SIG-M5 treated with dmso at 0.1 percent for 504 hours (cell line): ENCODE results near the gene SPTY2D1.

Source experiments
- DNase-seq: peaks from one replicate; lab custom pipeline; 2025; ENCODE audit not compliant: unreplicated experiment; lab: John Stamatoyannopoulos, UW

The SPTY2D1 gene

DNA sequence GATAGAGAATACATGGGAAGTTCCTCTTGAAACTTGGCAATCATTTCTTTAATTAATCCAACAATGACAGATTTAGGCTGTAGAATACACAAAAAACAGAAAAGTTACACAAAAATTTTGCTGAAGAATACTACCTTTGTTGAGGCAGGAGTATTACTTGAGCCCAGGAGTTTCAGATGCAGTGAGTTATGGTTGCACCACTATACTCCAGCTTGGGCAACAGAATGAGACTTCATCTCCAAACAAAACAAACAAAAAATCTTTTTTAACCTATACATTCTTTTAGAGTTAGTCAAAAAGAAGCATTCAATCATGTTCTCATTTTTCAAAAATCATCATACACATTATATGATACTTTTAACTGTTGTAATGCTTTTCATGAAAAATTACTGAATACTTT, 67.7 kb downstream of the SPTY2D1 start:
- no peak for DNase-seq

- no peak for DNase-seq
Observed at GRCh38 chr11:18564149-18564548, 70.0 kb downstream of the SPTY2D1 start.

GRCh38 chr11:18563090-18563730, 70.9 kb downstream of the SPTY2D1 start:
- no peak for DNase-seq
